HPDE6-E6E7 (cell line): Measurements from ENCODE around the gene LETM1.

Experiments used
- DNase-seq: peaks from one replicate; pipeline ENCODE4 v3.0.0; 2011; ENCODE audit warnings: missing footprints; ENCODE audit errors: extremely low spot score

The LETM1 gene

GRCh38 chr4:1807332-1807777, 48.6 kb downstream of the LETM1 start:
- no peak for DNase-seq

GRCh38 chr4:1806596-1807331, 49.2 kb downstream of the LETM1 start:
- DNase-seq, result no peak

GRCh38 chr4:1806223-1806564, 49.8 kb downstream of the LETM1 start:
- no peak for DNase-seq

GRCh38 chr4:1805493-1806222, 50.3 kb downstream of the LETM1 start:
- no peak for DNase-seq

- no peak for DNase-seq
Measured at GRCh38 chr4:1804638-1805492, 51.1 kb downstream of the LETM1 start.

- no peak for DNase-seq
Measured at GRCh38 chr4:1803523-1804423, 52.2 kb downstream of the LETM1 start.

GRCh38 chr4:1802720-1803522, 53.0 kb downstream of the LETM1 start:
- DNase-seq, result no peak

- no peak for DNase-seq
Measured at GRCh38 chr4:1802151-1802715, 53.7 kb downstream of the LETM1 start.

- DNase-seq, result no peak
Measured at GRCh38 chr4:1801286-1801958, 54.5 kb downstream of the LETM1 start.

GRCh38 chr4:1800805-1801204, 55.2 kb downstream of the LETM1 start:
- no peak for DNase-seq

- DNase-seq, result no peak
Measured at GRCh38 chr4:1799387-1800375, 56.3 kb downstream of the LETM1 start.

- DNase-seq, result no peak
Measured at GRCh38 chr4:1798580-1799386, 57.2 kb downstream of the LETM1 start.

- DNase-seq, result no peak
Measured at GRCh38 chr4:1797861-1798579, 57.9 kb downstream of the LETM1 start.

- DNase-seq, result no peak
Measured at GRCh38 chr4:1797298-1797860, 58.6 kb downstream of the LETM1 start.

- no peak for DNase-seq
Measured at GRCh38 chr4:1796486-1797204, 59.3 kb downstream of the LETM1 start.
